NT2/D1 (cell line): ENCODE measurements around the gene ARHGEF35.
"Not testable (repeated sequence)": the region's sequence is repeated elsewhere in the genome, so short reads cannot be mapped to it uniquely, and the experiment has no call there.

Experiments
- DNase-seq: peaks from one replicate; pipeline ENCODE4 v3.0.0-alpha.2; 2011; ENCODE audit warnings: low read depth, low spot score
- H3K27me3 ChIP-seq: 2 replicates; pipeline ENCODE4 v1.6.0; 2011; ENCODE audit warnings: mild to moderate bottlenecking; ENCODE audit not compliant: insufficient read length, insufficient read depth
- H3K36me3 ChIP-seq: 2 replicates; pipeline ENCODE4 v1.6.1; 2011; ENCODE audit warnings: mild to moderate bottlenecking, low read length, mixed read lengths; ENCODE audit not compliant: insufficient read depth, insufficient read length
- H3K4me1 ChIP-seq: 2 replicates; pipeline ENCODE4 v1.5.1; 2011; ENCODE audit not compliant: insufficient read depth, insufficient read length
- H3K4me3 ChIP-seq: 2 replicates; pipeline ENCODE4 v1.5.1; 2011; ENCODE audit warnings: low read depth; ENCODE audit not compliant: insufficient read length
- H3K9ac ChIP-seq: 2 replicates; pipeline ENCODE4 v1.6.0; 2011; ENCODE audit warnings: low read depth; ENCODE audit not compliant: insufficient read length
- H3K9me3 ChIP-seq: 2 replicates; pipeline ENCODE4 v1.5.1; 2011; ENCODE audit warnings: mild to moderate bottlenecking, low read length; ENCODE audit not compliant: insufficient read depth

Gene ARHGEF35

GRCh38 chr7:144217200-144217599 is 21.6 kb upstream of the ARHGEF35 start:
- not testable (repeated sequence) for DNase-seq, H3K36me3 ChIP-seq

GRCh38 chr7:144205306-144205705 is 9.7 kb upstream of the ARHGEF35 start:
- H3K27me3 ChIP-seq, H3K9me3 ChIP-seq, H3K4me1 ChIP-seq, DNase-seq, H3K4me3 ChIP-seq, H3K36me3 ChIP-seq, H3K9ac ChIP-seq: not testable (repeated sequence)

More at GRCh38 chr7:144217200-144217599, 21.6 kb upstream of the ARHGEF35 start:
- H3K9ac ChIP-seq, H3K27me3 ChIP-seq, H3K4me3 ChIP-seq, H3K4me1 ChIP-seq, H3K9me3 ChIP-seq: not testable (repeated sequence)

- not testable (repeated sequence) for H3K9ac ChIP-seq, H3K36me3 ChIP-seq, H3K9me3 ChIP-seq, DNase-seq, H3K4me3 ChIP-seq, H3K4me1 ChIP-seq, H3K27me3 ChIP-seq
Observed at GRCh38 chr7:144203086-144203485, 7.5 kb upstream of the ARHGEF35 start.

- H3K27me3 ChIP-seq, H3K9ac ChIP-seq, H3K36me3 ChIP-seq, DNase-seq, H3K4me3 ChIP-seq, H3K9me3 ChIP-seq, H3K4me1 ChIP-seq: not testable (repeated sequence)
Observed at GRCh38 chr7:144201978-144202377, 6.3 kb upstream of the ARHGEF35 start.

GRCh38 chr7:144198934-144199333 is 3.3 kb upstream of the ARHGEF35 start:
- not testable (repeated sequence) for H3K36me3 ChIP-seq, H3K9ac ChIP-seq, H3K4me1 ChIP-seq, H3K4me3 ChIP-seq, DNase-seq, H3K9me3 ChIP-seq, H3K27me3 ChIP-seq

GRCh38 chr7:144194453-144194852 is 1.2 kb downstream of the ARHGEF35 start:
- not testable (repeated sequence) for H3K27me3 ChIP-seq, H3K9me3 ChIP-seq, H3K4me1 ChIP-seq, H3K36me3 ChIP-seq, DNase-seq, H3K4me3 ChIP-seq, H3K9ac ChIP-seq

GRCh38 chr7:144193782-144194181 is 1.9 kb downstream of the ARHGEF35 start:
- not testable (repeated sequence) for H3K9me3 ChIP-seq, DNase-seq, H3K4me3 ChIP-seq, H3K36me3 ChIP-seq, H3K27me3 ChIP-seq, H3K4me1 ChIP-seq, H3K9ac ChIP-seq

- H3K36me3 ChIP-seq, H3K9ac ChIP-seq, H3K9me3 ChIP-seq, H3K4me1 ChIP-seq, H3K4me3 ChIP-seq, DNase-seq, H3K27me3 ChIP-seq: not testable (repeated sequence)
Observed at GRCh38 chr7:144188578-144189171, 7.0 kb downstream of the ARHGEF35 start.

GRCh38 chr7:144187848-144188247 is 7.8 kb downstream of the ARHGEF35 start:
- H3K36me3 ChIP-seq, H3K4me1 ChIP-seq, DNase-seq, H3K27me3 ChIP-seq, H3K9ac ChIP-seq, H3K4me3 ChIP-seq, H3K9me3 ChIP-seq: not testable (repeated sequence)

GRCh38 chr7:144183166-144183565 is 12.5 kb downstream of the ARHGEF35 start, which contains the start of gene CTAGE4:
Gene CTAGE4, plus strand, starts transcription at chr7:144183466. Its CDS starts 38 bp downstream, at chr7:144183504.
- not testable (repeated sequence) for DNase-seq, H3K9ac ChIP-seq, H3K4me3 ChIP-seq, H3K9me3 ChIP-seq, H3K36me3 ChIP-seq, H3K27me3 ChIP-seq, H3K4me1 ChIP-seq

GRCh38 chr7:144179165-144179479 is 16.5 kb downstream of the ARHGEF35 start:
- H3K4me1 ChIP-seq, H3K36me3 ChIP-seq, DNase-seq, H3K4me3 ChIP-seq, H3K9me3 ChIP-seq, H3K27me3 ChIP-seq, H3K9ac ChIP-seq: not testable (repeated sequence)

GRCh38 chr7:144178380-144179164 is 17.1 kb downstream of the ARHGEF35 start:
- DNase-seq: peak; percentile 9
- not testable (repeated sequence) for H3K4me3 ChIP-seq, H3K4me1 ChIP-seq, H3K9ac ChIP-seq, H3K27me3 ChIP-seq, H3K9me3 ChIP-seq, H3K36me3 ChIP-seq
